ENCODE data around the gene PDE8A. TPM values are rescaled to one million over a fixed set of nuclear protein-coding genes. Genes with fewer than 3 reads are reported as not detected.

The PDE8A gene
- total and polyA plus RNA-seq, 2 of the 13 experiments (the other 11 are each of a cell fraction or from before 2014, with no cell fraction given) = 26.3 to 48.5 TPM

DNA sequence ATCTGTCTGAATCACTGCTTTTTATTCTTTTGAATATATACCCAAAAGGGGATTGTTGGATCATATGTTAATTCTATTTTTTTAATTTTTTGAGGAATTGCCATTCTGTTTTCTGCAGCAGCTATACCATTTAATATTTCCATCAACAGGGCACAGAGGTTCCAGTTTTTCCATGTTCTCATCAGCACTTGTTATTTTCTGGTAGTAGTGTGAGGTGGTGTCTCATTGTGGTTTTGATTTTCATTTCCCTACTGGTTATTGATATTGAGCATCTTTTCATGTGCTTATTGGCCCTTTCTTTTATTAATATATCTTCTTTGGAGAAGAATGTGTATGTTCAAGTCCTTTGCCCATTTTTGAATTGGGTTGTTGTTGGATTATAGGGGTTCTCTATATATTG lies 68.1 kb downstream of the PDE8A start:
- Histone ChIP-seq H3K27me3 (ENCODE audit: control insufficient read depth in 1 of 2, insufficient read depth in 2 of 2, low read length in 2 of 2) (no peaks in the 10 kb centered on the region), H3K4me2 (ENCODE audit: low read depth, low read length) (no peak overlapping the region), H4K20me1 (ENCODE audit: insufficient read depth, low read length) (no peaks in the 10 kb centered on the region), H3K9me3 (ENCODE audit: low read length) (no peaks in the 10 kb centered on the region), H3K4me3 (replicated peaks in 1 of 3; ENCODE audit: insufficient read depth in 1 of 3, low read depth in 2 of 3, low read length in 3 of 3) (no peak overlapping the region), H3K9ac (ENCODE audit: insufficient read depth, low read depth, low read length) (no peak overlapping the region), H3K36me3 (replicated peaks in 1 of 2; ENCODE audit: control insufficient read depth in 1 of 2, insufficient read depth in 2 of 2, low read length in 2 of 2) (no peaks in the 10 kb centered on the region), H3K27ac (ENCODE audit: extremely low read length, insufficient read depth, low read length) (no peak overlapping the region), H2AFZ (ENCODE audit: low read length) (no peak overlapping the region), H3K79me2 (ENCODE audit: insufficient read depth, low read length) (peaks cover 64% of the 10 kb centered on the region), H3K4me1 (ENCODE audit: insufficient read depth, low read length) (peaks cover 42% of the 10 kb centered on the region)
- BruUV-seq (replicated peaks) = no TSS peak
- no peak for ATAC-seq
- TF ChIP-seq JUNB (CRISPR knock-in tag; IDR thresholded peaks at IDR 0.05; ENCODE audit: borderline replicate concordance) (no peak), ZNF101 (CRISPR knock-in tag; IDR thresholded peaks at IDR 0.05; ENCODE audit: borderline replicate concordance, low read depth) (no peak), ZNF713 (CRISPR knock-in tag; IDR thresholded peaks at IDR 0.05) (no peak), KLF6 (CRISPR knock-in tag; IDR thresholded peaks at IDR 0.05) (no peak), ZNF549 (CRISPR knock-in tag; IDR thresholded peaks at IDR 0.05) (no peak), SOX5 (CRISPR knock-in tag; IDR thresholded peaks at IDR 0.05; ENCODE audit: borderline replicate concordance) (no peak), SALL2 (CRISPR knock-in tag; IDR thresholded peaks at IDR 0.05) (no peak), RXRB (CRISPR knock-in tag; IDR thresholded peaks at IDR 0.05; ENCODE audit: borderline replicate concordance) (no peak), HHEX (CRISPR knock-in tag; IDR thresholded peaks at IDR 0.05) (no peak), ZNF543 (CRISPR knock-in tag; IDR thresholded peaks at IDR 0.05) (no peak), ZMAT3 (CRISPR knock-in tag; conservative IDR thresholded peaks at IDR 0.05) (no peak), ZNF7 (CRISPR knock-in tag; IDR thresholded peaks at IDR 0.05) (no peak), ZNF672 (CRISPR knock-in tag; IDR thresholded peaks at IDR 0.05) (no peak), NAIF1 (CRISPR knock-in tag; IDR thresholded peaks at IDR 0.05; ENCODE audit: borderline replicate concordance) (no peak), ZNF496 (CRISPR knock-in tag; IDR thresholded peaks at IDR 0.05; ENCODE audit: insufficient replicate concordance) (no peak)
- TF ChIP-seq, protein P1, sequence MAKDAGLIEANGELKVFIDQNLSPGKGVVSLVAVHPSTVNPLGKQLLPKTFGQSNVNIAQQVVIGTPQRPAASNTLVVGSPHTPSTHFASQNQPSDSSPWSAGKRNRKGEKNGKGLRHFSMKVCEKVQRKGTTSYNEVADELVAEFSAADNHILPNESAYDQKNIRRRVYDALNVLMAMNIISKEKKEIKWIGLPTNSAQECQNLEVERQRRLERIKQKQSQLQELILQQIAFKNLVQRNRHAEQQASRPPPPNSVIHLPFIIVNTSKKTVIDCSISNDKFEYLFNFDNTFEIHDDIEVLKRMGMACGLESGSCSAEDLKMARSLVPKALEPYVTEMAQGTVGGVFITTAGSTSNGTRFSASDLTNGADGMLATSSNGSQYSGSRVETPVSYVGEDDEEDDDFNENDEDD (CRISPR knock-in tag; IDR thresholded peaks at IDR 0.05; ENCODE audit: borderline replicate concordance) = no peak
- TF ChIP-seq, protein P2, sequence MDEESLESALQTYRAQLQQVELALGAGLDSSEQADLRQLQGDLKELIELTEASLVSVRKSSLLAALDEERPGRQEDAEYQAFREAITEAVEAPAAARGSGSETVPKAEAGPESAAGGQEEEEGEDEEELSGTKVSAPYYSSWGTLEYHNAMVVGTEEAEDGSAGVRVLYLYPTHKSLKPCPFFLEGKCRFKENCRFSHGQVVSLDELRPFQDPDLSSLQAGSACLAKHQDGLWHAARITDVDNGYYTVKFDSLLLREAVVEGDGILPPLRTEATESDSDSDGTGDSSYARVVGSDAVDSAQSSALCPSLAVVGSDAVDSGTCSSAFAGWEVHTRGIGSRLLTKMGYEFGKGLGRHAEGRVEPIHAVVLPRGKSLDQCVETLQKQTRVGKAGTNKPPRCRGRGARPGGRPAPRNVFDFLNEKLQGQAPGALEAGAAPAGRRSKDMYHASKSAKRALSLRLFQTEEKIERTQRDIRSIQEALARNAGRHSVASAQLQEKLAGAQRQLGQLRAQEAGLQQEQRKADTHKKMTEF (CRISPR knock-in tag; IDR thresholded peaks at IDR 0.05) = no peak
- TF ChIP-seq, protein P3, sequence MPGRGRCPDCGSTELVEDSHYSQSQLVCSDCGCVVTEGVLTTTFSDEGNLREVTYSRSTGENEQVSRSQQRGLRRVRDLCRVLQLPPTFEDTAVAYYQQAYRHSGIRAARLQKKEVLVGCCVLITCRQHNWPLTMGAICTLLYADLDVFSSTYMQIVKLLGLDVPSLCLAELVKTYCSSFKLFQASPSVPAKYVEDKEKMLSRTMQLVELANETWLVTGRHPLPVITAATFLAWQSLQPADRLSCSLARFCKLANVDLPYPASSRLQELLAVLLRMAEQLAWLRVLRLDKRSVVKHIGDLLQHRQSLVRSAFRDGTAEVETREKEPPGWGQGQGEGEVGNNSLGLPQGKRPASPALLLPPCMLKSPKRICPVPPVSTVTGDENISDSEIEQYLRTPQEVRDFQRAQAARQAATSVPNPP (CRISPR knock-in tag; IDR thresholded peaks at IDR 0.05) = no peak
- TF ChIP-seq, protein P4, sequence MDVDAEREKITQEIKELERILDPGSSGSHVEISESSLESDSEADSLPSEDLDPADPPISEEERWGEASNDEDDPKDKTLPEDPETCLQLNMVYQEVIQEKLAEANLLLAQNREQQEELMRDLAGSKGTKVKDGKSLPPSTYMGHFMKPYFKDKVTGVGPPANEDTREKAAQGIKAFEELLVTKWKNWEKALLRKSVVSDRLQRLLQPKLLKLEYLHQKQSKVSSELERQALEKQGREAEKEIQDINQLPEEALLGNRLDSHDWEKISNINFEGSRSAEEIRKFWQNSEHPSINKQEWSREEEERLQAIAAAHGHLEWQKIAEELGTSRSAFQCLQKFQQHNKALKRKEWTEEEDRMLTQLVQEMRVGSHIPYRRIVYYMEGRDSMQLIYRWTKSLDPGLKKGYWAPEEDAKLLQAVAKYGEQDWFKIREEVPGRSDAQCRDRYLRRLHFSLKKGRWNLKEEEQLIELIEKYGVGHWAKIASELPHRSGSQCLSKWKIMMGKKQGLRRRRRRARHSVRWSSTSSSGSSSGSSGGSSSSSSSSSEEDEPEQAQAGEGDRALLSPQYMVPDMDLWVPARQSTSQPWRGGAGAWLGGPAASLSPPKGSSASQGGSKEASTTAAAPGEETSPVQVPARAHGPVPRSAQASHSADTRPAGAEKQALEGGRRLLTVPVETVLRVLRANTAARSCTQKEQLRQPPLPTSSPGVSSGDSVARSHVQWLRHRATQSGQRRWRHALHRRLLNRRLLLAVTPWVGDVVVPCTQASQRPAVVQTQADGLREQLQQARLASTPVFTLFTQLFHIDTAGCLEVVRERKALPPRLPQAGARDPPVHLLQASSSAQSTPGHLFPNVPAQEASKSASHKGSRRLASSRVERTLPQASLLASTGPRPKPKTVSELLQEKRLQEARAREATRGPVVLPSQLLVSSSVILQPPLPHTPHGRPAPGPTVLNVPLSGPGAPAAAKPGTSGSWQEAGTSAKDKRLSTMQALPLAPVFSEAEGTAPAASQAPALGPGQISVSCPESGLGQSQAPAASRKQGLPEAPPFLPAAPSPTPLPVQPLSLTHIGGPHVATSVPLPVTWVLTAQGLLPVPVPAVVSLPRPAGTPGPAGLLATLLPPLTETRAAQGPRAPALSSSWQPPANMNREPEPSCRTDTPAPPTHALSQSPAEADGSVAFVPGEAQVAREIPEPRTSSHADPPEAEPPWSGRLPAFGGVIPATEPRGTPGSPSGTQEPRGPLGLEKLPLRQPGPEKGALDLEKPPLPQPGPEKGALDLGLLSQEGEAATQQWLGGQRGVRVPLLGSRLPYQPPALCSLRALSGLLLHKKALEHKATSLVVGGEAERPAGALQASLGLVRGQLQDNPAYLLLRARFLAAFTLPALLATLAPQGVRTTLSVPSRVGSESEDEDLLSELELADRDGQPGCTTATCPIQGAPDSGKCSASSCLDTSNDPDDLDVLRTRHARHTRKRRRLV (CRISPR knock-in tag; IDR thresholded peaks at IDR 0.05) = no peak
- intact Hi-C loops (cut with micrococcal nuclease; ENCODE audit: unreplicated experiment) (loop anchor here (5.0 kb wide), 1 partner anchor 228 kb away; no protein-coding TSS in a partner anchor), in situ Hi-C loops (cut with HindIII; ENCODE audit: extremely low pct_ligation_motif_present, low pct_unique_long_range_greater_than_20kb) (no loop called here)
- no peak for FAIRE-seq
- ChIA-PET CTCF (ENCODE audit: low intra/inter-chr PET ratio, low total read pairs) (no interaction called here), POLR2A (no interaction called here)
- no peak for DNase-seq (ENCODE audit: low spot score)
